DMS53 (cell line): Measurements from ENCODE around the gene ERAL1.
A peak's percentile ranks its signal among the peaks of the same experiment; 100 is the strongest.
"Not testable (repeated sequence)": the region's sequence is repeated elsewhere in the genome, so short reads cannot be mapped to it uniquely, and the experiment has no call there.

Source experiments
- DNase-seq: peaks from one replicate; lab custom pipeline; 2025; lab: John Stamatoyannopoulos, UW

Gene ERAL1

DNA sequence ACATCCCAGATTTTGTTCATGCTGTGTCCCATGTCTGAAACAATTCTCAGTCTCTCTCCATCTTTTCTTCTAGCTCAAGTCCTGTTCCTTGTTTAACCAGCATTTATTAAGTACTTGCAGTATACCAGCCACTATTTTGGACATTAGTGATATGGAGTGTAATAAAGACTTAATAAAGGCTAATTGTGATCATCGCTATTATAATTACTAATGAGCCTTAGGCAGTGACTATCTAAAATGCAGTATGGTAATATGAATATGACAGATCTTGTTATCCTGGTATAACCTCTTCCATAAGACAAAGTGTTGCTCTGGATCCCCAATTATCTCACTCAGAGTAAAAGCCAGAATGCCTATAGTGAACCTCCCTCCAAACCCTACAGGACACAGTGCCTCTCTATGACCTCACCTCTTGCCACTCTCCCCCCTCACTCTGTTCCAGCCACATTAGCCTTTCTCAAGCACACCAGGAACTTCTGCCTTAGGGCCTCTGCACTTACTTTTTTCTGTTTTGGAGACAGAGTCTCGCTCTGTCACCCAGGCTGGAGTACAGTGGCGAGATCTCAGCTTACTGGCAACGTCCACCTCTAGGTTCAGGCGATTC is 44.5 kb downstream of the ERAL1 start:
- no peak for DNase-seq

DNA sequence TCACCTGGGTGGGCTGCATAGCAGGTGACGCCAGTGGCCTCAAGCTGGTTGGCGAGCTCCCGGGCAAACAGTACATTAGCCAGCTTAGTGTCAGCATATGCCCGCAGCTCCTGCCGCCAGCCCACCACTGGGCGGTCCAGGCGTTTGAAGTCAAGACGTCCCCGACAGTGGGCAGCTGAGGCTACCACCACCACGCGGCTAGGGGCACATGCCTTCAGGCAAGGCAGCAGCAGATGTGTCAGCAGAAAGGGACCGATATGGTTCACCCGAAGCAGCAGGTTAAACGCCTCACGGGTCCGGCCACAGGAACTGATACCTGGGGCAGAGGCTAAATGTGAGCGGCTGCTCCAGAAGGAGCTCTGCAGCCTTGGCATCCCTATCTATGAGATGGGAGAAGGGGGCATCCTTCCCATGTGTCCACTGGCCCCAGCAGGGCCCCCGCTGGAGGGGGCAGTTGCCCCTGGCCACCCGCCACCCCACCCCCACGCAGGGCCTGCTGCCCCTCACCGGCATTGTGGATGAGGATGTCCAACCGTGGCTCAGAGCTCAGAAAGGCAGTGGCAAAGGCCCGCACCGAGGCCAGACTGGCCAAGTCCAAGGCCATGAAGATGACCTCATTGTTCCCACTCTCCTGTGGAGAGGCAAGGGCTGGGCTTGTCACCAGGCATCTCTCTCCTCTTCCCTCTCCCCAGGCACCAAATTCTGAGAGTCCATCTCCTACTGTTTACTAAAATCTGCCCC is 46.3 kb downstream of the ERAL1 start:
- no peak for DNase-seq

DNA sequence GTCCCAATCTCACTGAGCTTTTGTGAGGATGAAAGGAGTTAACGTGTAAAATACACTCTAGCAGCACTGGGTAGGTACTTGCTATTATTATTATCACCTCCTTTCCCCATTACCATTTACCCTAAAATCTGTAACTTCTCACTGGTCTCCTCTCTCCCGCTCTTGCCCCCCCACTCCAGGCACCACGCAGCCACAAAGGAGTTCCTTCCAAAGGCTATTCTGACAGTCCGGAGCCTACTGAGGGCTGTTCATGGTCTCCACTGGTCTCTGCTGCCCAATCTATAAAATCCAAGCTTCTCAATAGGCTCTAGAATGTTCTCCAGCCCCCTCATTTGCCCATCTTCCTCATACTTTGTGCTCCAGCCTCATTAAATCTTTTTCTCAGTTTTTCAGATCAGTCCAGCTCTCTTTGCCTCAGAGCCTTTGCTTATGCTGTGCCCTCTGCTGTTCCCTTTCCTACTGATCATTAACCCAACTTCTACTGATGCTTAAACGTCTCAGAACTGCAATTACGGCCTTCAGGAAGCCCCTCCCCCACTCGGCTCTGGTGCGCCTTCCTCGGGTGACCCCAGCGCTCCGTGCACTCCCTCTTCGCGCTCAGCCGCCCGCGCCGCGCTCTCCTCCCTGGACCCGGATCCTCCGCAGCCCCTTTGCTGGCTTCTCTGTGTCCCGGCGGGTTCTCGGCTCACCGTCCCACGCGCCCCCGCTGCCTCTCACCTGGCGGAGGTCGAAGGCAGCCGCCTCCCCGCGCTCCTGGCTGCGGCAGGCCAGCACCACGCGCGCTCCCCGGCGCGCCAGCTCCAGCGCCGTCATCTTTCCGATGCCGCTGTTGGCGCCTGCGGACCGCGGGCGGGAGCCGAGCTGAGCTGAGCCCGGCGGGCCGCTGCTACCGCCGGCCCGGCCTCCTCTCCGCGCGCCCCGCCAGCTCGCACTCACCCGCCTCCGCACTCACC is 47.3 kb downstream of the ERAL1 start:
- DNase-seq, result peak; percentile 81

DNA sequence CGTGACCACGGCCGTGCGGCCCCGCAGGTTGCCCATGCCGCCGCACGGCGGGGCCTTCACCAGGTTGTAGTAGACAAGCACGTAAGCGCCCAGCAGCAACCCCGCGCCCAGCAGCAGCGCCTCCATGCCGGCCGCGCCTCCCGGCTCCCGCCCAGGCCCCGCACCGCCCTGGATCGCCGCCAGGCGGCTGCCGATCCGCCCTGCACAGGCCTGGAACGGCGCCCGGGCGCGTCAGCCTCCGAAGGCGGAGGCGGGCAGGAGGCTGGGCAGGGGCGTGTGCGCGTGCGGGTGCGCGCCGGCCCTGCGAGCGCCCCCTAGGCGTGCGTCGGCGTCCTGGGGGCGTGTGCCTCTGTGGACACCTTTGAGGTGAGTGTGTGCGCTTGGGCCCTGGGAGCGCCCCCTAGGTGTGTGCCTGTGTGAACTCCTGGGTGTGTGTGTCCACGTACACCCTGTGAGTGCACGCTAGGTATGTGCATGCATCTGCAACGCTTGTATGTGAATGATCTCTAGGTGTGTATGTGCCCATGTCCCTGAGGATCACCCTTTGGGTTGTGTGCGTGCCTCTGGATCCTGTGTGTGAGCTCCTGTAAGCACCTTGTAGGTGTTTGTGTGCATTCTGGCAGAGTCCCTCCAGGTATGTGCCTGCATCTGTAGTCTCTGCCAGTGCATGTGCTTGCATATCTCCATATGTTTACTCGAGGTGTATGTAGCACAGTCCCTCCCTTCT is 48.2 kb downstream of the ERAL1 start, which contains the start of gene DHRS13:
TSS of gene DHRS13 (minus strand) at position 261 of the 727 bp plus-strand sequence. CDS start at position 126, 135 bp downstream.
- DNase-seq, result peak; percentile 96

DNA sequence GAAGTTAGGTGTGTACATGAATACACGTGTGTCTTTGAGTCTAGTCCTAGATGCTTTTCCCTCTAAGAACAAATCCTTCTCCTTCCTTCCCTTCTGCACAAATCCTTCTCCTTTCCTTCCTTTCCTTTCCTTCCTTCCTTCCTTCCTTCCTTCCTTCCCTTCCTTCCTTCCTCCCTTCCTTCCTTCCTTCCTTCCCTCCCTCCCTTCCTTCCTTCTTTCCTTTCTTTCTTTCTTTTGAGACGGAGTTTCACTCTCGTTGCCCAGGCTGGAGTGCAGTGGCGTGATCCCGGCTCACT is 48.7 kb downstream of the ERAL1 start:
- not testable (repeated sequence) for DNase-seq

DNA sequence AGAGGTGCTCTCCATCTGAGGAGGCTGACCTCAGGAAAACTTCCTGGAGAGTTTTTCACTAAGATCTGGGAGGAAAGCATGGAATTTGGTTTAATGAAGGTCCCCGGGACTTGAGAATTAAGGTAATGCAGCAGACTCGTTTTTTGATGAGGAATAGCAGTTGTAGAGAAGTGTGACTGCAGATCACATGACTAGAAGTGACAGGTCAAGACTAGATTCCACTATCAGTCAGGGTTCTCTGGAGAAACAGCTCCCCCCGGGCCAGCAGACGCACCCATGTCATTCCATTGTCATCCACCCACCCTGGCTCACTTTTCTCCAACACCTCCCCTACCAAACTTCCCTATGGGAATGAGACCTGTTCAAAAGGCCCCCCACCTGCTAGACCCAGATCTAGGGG is 50.0 kb downstream of the ERAL1 start:
- no peak for DNase-seq

DNA sequence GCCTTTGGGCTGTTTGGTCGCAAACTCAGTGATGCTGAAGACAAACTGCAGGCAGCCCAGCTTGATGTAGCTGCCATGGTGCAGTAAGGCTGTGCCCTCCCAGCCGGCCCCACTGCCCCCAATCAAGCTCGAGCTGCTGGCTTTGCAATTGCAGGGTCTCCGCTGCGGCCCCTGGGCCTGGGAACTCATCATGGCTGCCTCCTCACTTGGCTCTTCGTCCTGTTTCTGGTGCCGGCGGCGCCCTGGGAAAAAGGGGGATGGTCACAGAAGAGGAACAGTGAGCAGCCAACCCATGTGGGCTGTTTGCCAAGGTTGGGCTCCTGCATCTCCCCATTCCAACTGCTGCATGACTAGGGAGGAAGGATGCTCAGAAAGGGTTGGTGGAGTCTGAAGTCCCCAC is 51.5 kb downstream of the ERAL1 start:
- DNase-seq, result no peak

DNA sequence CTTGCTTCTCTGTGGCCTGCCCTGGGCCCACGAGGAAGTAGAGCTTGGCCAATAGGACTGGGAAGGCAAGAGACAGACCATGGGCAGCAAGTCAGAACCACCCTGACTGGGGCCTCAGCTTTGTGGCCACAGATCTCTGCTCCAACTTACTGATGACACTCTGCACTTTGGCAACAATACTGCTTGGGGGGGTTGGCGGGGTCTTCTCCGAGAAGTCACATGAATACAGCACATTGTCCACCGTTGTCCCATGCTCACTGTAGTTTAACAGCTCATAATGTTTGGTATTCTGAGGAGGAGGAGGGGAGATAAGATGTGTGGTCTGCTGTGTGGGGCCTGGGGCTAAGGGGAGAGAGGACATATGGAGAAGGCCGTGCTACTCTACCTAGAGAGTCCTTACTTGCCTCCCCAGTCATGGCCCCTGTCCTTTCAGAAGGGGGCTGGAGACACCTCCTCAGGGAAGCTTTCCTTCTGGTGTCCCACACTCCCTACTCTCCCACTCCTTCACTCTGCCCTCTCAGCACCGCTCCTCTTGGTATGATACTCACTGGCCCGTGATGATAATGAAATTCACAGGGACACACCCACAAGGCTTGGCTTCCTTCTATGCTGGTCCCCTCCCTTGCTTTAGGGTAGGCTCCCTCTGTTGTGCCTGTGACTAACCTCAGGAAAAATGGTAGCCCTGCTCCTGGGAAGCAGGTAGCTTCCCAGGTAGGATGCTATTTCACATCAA is 52.1 kb downstream of the ERAL1 start:
- no peak for DNase-seq

DNA sequence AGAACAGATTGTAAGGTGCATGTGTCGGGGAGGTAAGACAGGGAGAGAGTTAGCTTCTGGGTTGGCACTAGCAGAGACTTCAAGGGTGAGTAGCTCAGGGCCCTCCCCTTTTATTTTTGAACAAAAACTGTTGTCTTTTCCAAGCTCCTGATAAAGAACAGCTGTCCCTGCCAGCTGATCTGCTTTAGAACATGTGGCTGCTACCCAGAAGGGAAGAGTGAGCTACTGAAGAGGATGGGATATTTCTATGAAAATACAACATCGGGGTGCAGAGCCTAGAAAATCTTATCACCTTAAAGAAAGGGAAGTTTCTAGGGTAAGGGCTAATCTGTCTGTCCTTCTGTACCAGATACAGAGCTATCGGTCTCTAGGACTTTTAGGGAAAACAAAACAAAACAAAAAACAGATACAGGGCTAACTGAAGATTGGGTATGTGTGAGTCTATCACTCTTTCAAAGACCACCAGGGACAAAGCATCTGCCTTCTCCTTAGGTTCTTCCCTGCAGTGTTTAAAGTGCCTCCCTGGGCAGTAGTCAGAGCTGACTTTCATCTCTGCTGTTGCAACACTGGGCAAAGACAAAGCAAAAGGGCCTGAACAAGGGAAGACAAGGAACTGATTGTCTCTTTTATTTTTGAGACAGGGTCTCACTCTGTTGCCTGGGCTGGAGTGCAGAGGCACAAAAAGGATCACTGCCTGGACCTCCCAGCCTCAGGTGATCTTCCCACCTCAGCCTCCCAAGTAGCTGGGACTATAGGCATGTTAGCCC is 53.1 kb downstream of the ERAL1 start:
- no peak for DNase-seq

DNA sequence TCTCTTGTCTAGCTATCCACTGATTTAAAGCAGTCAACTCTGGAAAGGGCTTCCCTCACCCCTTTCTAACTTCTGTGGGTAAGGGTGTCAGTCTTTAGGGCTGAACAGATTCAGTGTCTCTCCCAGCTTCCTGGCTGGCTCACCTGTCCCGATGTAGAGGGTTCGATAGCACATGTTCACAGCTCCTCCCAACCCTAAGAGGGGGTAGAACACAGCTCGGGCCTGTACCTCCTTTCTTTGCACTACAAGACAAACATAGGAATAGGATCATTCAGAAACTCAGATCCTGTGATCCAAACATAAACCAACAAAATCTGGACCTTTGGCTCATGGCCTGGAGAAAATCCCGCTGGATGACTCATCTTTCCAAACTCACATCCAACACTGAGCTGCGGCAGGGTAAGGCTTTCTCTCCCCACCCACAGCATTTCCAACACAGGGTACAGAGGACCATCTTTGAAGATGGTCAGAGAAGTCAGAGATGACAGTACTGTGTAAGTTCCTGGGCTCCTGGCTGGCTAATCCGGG is 53.9 kb downstream of the ERAL1 start:
- DNase-seq, result no peak

DNA sequence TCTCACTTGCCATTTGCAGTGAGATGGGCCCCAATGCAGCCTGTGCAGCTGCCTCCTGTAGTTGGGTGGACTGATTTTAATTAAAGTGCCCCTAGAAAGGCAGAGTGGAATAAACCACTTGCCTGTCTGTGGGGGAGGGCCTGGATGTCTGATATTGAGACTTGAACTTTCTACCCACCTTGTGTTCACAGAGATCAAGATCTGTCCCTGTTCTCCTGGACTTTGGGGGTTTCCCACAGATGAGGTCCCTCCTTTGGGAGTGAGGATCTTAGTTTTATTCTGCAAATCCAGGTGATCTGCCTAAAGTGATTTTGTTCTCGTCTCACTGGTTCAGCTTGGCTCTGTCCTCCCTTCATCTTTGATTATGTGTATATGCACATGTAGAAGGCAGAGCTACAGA is 55.7 kb downstream of the ERAL1 start:
- DNase-seq, result no peak
